Measurements from ENCODE around the gene VAV1. TPM values are rescaled to one million over a fixed set of nuclear protein-coding genes. Genes with fewer than 3 reads are reported as not detected.

The VAV1 gene
- total and polyA plus RNA-seq, 12 donors, result 1.1 to 21.1 (median 9.1) TPM

GRCh38 chr19:6724631-6725492 lies 47.6 kb upstream of the VAV1 start:
- TF ChIP-seq POLR2A (IDR thresholded peaks at IDR 0.05), result no peak
- no peak for TF ChIP-seq CTCF (IDR thresholded peaks at IDR 0.05)
- H3K27ac ChIP-seq, result peak overlapping the region; percentile 4 to 92 (median 62)
- no peaks in the 10 kb centered on the region for H3K36me3 ChIP-seq (replicated peaks in 1 of 2)
- no peak overlapping the region for H3K4me3 ChIP-seq
- intact Hi-C loops (cut with DNase I), result no loop called here
- DNase-seq, result no peak
- H3K4me1 ChIP-seq (replicated peaks in 1 of 2), result peaks cover 40 to 61% of the 10 kb centered on the region in 2 donors
- H3K9me3 ChIP-seq (replicated peaks in 1 of 3), result no peaks in the 10 kb centered on the region
- no peaks in the 10 kb centered on the region for H3K27me3 ChIP-seq
- WGBS, 4 donors, result 66 to 72% (median 69%) methylated on average over 15 of the region's 15 CpGs

GRCh38 chr19:6725513-6726231 lies 46.8 kb upstream of the VAV1 start:
- Histone ChIP-seq H3K27ac (peak overlapping the region; percentile 4 to 92 (median 62)), H3K36me3 (replicated peaks in 1 of 2) (no peaks in the 10 kb centered on the region), H3K27me3 (no peaks in the 10 kb centered on the region), H3K4me1 (replicated peaks in 1 of 2) (peaks cover 40 to 58% of the 10 kb centered on the region in 2 donors), H3K4me3 (no peak overlapping the region), H3K9me3 (replicated peaks in 1 of 3) (no peaks in the 10 kb centered on the region)
- no peak for TF ChIP-seq CTCF (IDR thresholded peaks at IDR 0.05)
- peak in 2 of 7 donors; percentile 43 to 48 for DNase-seq
- intact Hi-C loops (cut with DNase I), result no loop called here
- WGBS, 4 donors, result 78 to 86% (median 80%) methylated on average over 16 of the region's 16 CpGs

GRCh38 chr19:6728346-6728745 lies 44.2 kb upstream of the VAV1 start:
- Histone ChIP-seq H3K9me3 (replicated peaks in 1 of 3) (no peaks in the 10 kb centered on the region), H3K4me1 (replicated peaks in 1 of 2) (peaks cover 20 to 33% of the 10 kb centered on the region in 2 donors), H3K4me3 (no peak overlapping the region), H3K27ac (peak overlapping the region in 3 of 5 donors; percentile 26 to 69 (median 27)), H3K27me3 (no peaks in the 10 kb centered on the region), H3K36me3 (replicated peaks in 1 of 2) (peaks cover 0 to 18% of the 10 kb centered on the region in 2 donors)
- TF ChIP-seq CTCF (IDR thresholded peaks at IDR 0.05) (no peak), POLR2A (IDR thresholded peaks at IDR 0.05) (no peak)
- WGBS, 4 donors, result 47 to 49% (median 48%) methylated on average over 8 of the region's 8 CpGs
- intact Hi-C loops (cut with DNase I), result no loop called here
- DNase-seq, result no peak

- TF ChIP-seq POLR2A (IDR thresholded peaks at IDR 0.05) (no peak), CTCF (IDR thresholded peaks at IDR 0.05) (no peak)
- H3K27me3 ChIP-seq, result no peaks in the 10 kb centered on the region
- 90 to 91% (median 91%) methylated on average over 23 of the region's 23 CpGs for whole genome bisulfite sequencing, 4 donors
- H3K4me3 ChIP-seq, result peak overlapping the region in 1 of 4 donors; percentile 16
- intact Hi-C loops (cut with DNase I), result loop anchor here in 1 of 2 donors (10.0 kb wide), 1 partner anchor 205 kb away; no protein-coding TSS in a partner anchor
- no peaks in the 10 kb centered on the region for H3K9me3 ChIP-seq (replicated peaks in 1 of 3)
- H3K36me3 ChIP-seq (replicated peaks in 1 of 2), result peaks cover 0 to 19% of the 10 kb centered on the region in 2 donors
- peak overlapping the region in 2 of 5 donors; percentile 63 to 65 for H3K27ac ChIP-seq
- H3K4me1 ChIP-seq (replicated peaks in 1 of 2), result peaks cover 6 to 20% of the 10 kb centered on the region in 2 donors
- DNase-seq, result no peak
Measured at GRCh38 chr19:6729573-6730152, 42.8 kb upstream of the VAV1 start.
